ENCODE data around the gene WDR1. TPM values are rescaled to one million over a fixed set of nuclear protein-coding genes. Genes with fewer than 3 reads are reported as not detected.

The WDR1 gene
- total RNA-seq, 1 experiment from 2014 or later: 199 TPM

DNA sequence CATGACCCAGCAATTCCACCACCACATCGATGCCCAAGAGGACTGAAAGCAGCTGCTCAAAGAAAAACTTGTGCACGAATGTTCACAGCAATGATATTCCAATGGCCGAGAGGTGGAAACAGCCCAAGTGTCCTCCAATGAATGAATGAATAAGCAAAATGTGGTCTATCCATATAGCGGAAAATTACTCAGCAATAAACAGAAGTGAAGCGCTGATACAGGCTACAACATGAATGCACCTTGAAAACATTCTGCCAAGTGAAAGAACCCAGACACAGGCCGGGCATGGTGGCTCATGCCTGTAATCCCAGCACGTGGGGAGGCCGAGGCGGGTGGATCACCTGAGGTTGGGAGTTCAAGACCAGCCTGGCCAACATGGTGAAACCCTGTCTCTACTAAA is 90.1 kb downstream of the WDR1 start:
- CTCF ChIA-PET: no interaction called here
- H3K36me3 Mint-ChIP-seq (ENCODE audit: insufficient read depth, unreplicated experiment): no peaks in the 10 kb centered on the region
- TF ChIP-seq, protein P1, sequence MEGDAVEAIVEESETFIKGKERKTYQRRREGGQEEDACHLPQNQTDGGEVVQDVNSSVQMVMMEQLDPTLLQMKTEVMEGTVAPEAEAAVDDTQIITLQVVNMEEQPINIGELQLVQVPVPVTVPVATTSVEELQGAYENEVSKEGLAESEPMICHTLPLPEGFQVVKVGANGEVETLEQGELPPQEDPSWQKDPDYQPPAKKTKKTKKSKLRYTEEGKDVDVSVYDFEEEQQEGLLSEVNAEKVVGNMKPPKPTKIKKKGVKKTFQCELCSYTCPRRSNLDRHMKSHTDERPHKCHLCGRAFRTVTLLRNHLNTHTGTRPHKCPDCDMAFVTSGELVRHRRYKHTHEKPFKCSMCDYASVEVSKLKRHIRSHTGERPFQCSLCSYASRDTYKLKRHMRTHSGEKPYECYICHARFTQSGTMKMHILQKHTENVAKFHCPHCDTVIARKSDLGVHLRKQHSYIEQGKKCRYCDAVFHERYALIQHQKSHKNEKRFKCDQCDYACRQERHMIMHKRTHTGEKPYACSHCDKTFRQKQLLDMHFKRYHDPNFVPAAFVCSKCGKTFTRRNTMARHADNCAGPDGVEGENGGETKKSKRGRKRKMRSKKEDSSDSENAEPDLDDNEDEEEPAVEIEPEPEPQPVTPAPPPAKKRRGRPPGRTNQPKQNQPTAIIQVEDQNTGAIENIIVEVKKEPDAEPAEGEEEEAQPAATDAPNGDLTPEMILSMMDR (IDR thresholded peaks at IDR 0.05; ENCODE audit: unreplicated experiment): no peak
- BruUV-seq (replicated peaks): no TSS peak
- no peaks in the 10 kb centered on the region for H3K9me3 Mint-ChIP-seq (ENCODE audit: low read depth, unreplicated experiment)
- H3K27me3 Mint-ChIP-seq (ENCODE audit: unreplicated experiment): peaks cover 13% of the 10 kb centered on the region
- H3K4me3 Mint-ChIP-seq (ENCODE audit: low read depth, unreplicated experiment): no peak overlapping the region
- H3K4me1 Mint-ChIP-seq (ENCODE audit: low read depth, unreplicated experiment): no peaks in the 10 kb centered on the region
- no peak overlapping the region for H3K27ac Mint-ChIP-seq (ENCODE audit: unreplicated experiment)
- intact Hi-C loops (cut with micrococcal nuclease; ENCODE audit: unreplicated experiment): no loop called here
- DNase-seq: no peak

DNA sequence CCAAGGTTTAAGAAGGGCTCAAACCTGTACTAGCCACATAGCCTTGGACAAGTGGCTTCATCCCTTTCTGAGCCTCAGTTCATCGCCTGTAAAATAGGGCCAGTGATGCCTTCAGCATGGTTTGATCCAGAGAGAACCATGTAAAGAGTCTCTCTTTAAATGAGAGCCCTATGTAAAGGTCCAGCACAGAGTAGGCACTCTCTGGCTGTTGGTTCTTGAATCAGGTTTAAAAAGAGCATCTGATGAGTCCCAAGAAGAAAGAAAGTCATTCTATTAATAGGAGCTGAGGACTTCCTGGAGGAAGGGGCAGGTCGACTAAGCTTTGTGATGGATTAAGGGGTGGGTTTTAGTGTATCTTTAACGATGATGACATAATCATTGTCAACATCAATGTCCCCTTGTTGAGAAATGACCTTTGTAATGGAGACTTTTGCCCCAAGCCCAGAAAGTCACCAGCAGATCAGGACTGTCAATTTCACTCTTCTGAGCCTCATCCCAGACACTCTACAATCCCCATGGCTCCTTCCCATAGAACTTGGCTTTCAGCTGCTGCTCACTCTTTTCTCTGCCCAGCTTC is 91.3 kb downstream of the WDR1 start:
- H3K9me3 Mint-ChIP-seq (ENCODE audit: low read depth, unreplicated experiment): no peaks in the 10 kb centered on the region

More for the DNA sequence above, 91.3 kb downstream of the WDR1 start:
- no peak overlapping the region for H3K27ac Mint-ChIP-seq (ENCODE audit: unreplicated experiment)
- BruUV-seq (replicated peaks): no TSS peak
- intact Hi-C loops (cut with micrococcal nuclease; ENCODE audit: unreplicated experiment): no loop called here
- no peak for DNase-seq
- H3K4me3 Mint-ChIP-seq (ENCODE audit: low read depth, unreplicated experiment): no peak overlapping the region
- TF ChIP-seq, protein P1 (IDR thresholded peaks at IDR 0.05; ENCODE audit: unreplicated experiment): no peak
- H3K4me1 Mint-ChIP-seq (ENCODE audit: low read depth, unreplicated experiment): no peaks in the 10 kb centered on the region
- H3K27me3 Mint-ChIP-seq (ENCODE audit: unreplicated experiment): peaks cover 13% of the 10 kb centered on the region
- CTCF ChIA-PET: no interaction called here
- no peaks in the 10 kb centered on the region for H3K36me3 Mint-ChIP-seq (ENCODE audit: insufficient read depth, unreplicated experiment)

Small RNA genes lying within 50 kb of the gene (microRNA-seq; reads per million reads assigned to microRNA genes)
- gene MIR3138: 4.6 reads per million, percentile 11 among the genes with 10 or more reads in this experiment

Other genes starting within 250 kb of the WDR1 start
- 1.4 and 1.8 TPM in 2 replicates for gene SLC2A9, start 95.3 kb downstream of the WDR1 start, total RNA-seq (2022)

Measured in Calu3 (cell line).